ENCODE data around the gene NACAD.

NACAD gene

GRCh38 chr7:45092100-45092930 lies 3.5 kb upstream of the NACAD start:
- peak; percentile 32 for DNase-seq (ENCODE audit: low spot score)

DNA sequence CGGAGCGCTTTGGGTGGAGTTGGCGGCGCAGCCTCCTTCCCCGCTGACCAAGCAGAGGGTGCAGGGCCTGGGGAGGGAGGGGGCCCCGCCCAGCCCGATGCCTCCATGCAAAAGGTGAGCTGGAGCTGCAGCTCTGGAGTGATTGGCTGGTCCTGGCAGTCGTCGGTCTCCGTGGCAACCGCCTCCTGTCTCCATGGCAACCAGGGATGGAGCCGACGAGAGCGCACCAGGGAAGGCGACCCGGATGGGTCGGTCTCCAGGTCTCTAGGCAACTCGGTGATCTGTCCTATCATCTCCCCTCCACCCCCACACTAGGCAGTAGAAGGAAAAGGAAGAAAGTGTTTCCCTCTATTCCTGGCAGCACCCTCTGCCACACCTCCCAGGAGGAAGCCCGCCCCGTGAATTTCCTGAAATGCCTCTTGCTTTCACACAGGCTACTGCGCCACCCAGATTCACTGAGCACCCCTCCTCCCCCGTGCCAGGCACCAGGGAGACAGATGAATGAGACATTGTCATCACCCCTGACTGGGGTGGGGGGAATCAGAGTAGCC lies 647 bp upstream of the NACAD start:
- DNase-seq (ENCODE audit: low spot score): peak; percentile 98

- peak; percentile 10 for DNase-seq (ENCODE audit: low spot score)
Measured at GRCh38 chr7:45088146-45088701, 545 bp downstream of the NACAD start.

DNA sequence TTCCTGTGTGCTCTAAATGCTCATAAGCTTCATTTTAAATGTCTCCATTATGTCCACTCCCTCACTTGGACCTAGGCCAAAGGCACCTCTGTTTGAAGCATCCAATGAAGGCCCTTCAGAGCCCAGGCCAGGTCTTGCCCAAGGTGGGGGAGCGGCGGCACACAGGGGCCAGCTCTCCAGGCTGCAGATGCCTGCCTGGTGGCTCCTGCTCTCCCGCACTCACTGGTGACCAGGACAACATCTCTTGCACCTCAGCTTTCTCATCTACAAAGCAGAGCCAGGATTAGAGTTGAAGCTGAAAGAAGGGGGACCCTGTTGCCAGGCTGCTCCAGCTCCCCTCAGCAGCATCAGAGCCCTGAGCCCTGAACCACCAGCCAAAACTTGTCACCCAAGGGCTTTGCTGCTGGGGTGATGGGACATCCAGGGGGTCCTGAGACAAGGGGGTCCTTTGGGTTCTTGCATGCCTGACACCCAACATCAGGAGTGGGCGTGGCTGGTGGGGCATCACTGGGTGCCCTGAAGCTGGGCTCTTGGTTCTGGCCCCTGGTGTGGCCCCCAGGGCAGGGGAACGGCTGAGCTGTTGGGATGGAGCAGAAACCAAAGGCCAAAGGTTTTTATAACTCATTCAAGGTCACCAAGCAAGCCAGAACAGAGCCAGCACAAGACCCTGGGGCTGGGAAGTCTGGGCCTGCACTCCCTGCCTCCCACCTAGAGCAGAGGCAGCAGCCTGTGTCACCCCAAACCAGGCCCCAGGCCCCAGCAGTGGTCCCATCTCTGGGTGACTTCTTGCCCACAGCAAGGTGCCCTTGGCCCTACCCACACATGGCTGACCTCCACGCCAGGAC lies 1.2 kb downstream of the NACAD start:
- DNase-seq (ENCODE audit: low spot score): no peak

GRCh38 chr7:45086331-45087065 lies 2.3 kb downstream of the NACAD start:
- no peak for DNase-seq (ENCODE audit: low spot score)

GRCh38 chr7:45085619-45086200 lies 3.1 kb downstream of the NACAD start:
- peak; percentile 23 for DNase-seq (ENCODE audit: low spot score)

- DNase-seq (ENCODE audit: low spot score): peak; percentile 14
Measured at GRCh38 chr7:45084901-45085618, 3.7 kb downstream of the NACAD start.

DNA sequence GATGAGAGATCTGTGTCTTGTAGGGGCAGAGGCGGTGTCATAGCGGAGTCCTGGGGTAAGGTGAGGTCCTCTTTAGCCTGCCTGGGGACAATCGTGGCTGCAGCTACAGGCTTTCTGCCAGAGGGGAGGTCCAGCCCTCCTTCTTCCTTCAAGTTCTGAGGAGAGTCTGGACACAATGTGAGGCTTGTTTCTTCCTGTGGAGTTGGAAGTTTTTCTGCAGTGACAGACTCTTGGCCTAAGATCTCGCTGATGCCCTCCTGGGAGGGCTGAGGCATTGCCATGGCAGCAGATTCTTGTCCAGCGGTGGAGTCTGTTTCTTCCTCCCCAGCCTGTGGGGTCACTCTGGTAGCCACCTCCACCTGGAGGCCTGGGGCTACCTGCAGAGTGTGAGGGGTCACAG lies 4.4 kb downstream of the NACAD start:
- DNase-seq (ENCODE audit: low spot score): no peak

- DNase-seq (ENCODE audit: low spot score): peak; percentile 14
Measured at GRCh38 chr7:45082831-45083331, 5.9 kb downstream of the NACAD start.

DNA sequence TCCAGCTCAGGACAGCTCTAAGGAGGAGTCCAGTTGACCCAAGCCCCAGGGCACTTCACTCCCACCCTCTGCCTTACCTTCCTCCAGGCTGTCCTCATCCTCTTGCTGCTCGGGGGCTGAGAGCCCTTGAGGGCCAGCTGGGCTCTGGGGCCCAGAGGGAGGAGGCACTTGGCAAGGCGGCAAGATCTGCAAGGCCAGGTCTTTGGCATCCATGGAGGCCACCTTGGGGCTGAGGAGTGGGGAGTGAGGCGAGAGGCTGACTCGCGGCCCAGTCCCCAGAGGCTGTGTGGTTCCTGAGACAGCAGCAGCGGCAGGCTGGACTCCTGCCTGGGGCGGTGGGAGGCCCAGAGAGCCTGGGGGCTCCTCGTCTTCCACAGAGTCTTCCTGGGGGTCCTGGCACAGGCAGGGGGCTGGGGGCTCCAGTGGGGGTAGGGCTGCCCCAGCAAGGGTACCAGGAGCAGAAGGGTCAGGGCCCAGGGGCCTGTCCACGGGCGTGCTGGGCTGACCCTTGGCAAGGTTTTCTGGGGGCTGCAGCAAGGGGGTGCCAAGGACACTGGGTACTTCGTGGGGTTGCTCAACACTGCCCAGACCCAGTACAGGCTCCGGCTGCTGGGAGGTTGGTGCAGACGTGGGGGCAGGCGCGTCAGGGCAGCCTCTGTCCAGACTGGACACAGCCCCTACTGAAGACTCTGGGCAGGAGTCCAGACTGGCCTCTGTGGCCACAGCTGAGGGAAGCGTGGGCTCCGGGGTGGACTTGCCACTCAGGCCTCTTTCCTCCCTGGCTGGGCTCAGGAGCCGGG lies 6.5 kb downstream of the NACAD start:
- peak; percentile 16 for DNase-seq (ENCODE audit: low spot score)

DNA sequence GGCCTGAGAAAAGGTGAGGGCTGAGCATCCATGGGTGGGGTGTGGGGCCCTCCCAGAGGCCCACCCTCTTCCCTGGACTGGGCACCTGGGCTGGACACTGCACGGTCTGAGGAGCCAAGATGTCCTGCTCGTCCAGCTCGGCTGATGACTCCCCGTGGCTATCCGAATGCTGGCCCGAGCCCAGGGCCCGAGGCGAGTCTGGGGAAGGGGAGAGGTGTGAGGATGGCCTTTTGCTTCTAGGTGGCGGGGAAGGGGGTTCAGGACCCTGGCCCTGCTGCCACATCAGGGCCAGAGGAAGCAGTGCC lies 7.1 kb downstream of the NACAD start:
- no peak for DNase-seq (ENCODE audit: low spot score)

DNA sequence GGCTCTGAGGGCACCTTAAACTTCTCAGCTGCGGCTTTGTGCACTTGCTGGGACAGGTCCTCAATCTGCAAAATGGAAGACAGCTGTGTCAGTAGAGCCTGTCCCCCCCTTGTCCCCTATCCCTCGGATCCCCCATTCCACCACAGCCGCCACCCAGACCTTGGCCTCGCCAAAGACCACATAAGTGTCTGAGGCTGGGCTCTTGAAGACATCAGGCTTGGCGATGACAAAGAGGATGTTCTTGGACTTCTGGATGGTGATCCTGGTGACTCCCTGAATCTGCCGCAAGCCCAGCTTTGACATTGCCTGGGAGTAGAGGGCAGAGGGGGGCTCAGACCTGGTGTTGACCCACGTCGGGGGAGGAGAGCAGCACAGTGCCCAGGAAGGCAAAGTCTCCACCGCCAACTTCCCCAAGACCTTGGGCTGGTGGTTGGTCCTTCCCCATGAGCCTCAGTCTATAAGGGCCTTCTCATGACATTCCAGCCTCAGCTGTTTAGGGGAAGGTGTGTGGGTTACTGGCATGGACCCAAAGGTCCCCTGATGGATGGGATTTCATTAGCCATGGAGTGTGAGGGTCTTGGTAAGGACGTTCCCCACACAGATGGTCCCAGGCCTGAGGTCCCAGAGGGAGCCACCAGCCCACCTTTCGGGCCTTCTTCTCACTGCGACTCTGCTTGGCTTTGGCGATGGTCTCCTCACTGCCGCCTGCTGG lies 7.7 kb downstream of the NACAD start:
- DNase-seq (ENCODE audit: low spot score): no peak

DNA sequence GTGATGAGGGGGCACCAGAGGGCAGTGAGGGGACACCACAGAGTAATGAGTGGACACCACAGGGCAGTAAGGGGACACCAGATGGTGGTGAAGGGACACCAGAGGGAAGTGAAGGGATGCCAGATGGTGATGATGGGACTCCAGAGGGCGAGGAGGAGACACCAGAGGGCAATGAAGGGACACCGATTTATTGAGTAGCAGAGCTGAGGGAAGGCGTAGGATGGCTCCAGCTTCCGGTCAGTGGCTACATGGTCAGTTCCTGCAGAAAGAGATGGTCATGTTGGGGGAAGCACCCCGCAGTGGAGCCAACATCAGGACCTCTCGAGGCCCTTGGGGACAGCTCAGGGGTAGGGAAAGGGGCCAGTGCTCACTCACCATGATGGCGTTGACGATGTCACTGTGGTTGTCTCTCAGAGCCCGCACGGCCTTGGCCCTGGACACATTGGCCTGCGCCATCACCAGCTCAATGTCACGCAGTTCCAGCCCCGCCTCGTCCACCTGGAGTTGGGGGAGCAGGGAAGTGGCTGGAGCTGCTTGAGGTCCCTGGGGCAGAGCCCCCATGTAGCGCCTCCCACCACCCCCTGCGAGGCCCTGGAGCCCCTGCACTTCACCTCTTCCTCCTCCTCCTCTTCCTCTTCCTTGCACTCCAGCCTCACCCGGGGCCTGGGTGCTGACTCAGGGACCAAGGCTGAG lies 8.4 kb downstream of the NACAD start:
- DNase-seq (ENCODE audit: low spot score): no peak

- no peak for DNase-seq (ENCODE audit: low spot score)
Measured at GRCh38 chr7:45078125-45078681, 10.6 kb downstream of the NACAD start.

DNA sequence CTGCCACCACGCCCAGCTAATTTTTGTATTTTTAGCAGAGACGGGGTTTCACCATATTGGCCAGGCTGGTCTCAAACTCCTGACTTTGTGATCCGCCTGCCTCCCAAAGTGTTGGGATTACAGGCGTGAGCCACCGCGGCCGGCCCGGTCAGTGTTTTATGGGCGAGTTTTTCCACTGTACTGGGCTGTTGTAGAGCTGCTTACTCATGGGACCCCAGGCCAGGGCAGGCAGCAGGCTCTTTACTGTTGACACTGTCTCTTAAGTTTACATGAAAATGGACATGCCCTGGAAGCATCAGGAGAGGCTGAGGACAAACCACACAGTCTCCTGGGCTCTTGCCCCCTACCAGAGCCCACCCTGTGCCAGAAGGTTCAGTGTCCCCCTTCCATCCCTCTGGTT lies 11.2 kb downstream of the NACAD start:
- no peak for DNase-seq (ENCODE audit: low spot score)

GRCh38 chr7:45076946-45077345 lies 11.8 kb downstream of the NACAD start:
- DNase-seq (ENCODE audit: low spot score): no peak

DNA sequence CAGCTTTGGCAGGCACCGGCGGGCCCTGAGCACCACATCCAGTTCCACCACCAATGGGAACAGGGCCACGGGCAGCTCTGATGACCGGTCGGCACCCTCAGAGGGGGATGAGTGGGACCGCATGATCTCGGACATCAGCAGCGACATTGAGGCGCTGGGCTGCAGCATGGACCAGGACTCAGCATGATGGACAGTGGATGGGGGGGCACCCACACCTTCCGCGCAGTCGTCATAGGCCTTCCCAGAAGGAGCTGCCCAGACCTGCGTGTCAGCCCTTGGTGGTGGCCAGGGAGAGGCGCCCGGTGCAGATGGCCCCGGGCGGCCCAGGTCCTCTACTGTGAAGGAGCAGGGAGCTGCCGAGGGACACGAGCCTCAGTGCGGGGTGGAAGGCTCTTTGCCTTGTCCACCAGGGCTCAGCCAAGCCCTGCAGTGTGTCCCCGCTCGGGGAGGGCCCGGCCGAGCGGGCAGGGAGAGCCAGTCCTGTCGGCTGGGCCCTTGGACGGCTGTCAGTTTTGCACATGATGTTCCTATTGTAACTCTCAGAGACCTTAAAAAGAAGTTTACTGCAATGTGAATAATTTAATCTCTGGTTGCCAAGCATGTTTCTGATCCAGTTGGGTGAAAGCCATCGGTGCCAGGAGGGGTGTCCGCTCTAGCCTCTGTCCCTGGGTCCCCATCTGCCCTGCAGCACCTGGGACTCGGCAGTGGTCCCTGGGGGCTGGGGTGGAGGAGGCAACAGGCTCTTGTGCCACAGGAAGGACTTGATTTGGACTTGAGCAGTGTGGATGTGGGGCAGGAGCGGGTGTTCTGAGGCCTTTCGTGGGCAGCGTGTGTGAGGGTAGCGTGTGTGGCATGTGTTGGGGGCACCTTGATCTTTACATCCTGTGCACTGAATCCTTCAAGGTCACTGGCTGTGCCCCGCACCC lies 12.6 kb downstream of the NACAD start:
- DNase-seq (ENCODE audit: low spot score): peak; percentile 11
